HepG2 (cell line): ENCODE measurements around the gene SGK1. TPM values are rescaled to one million over a fixed set of nuclear protein-coding genes. Genes with fewer than 3 reads are reported as not detected.

Experiments used
- EED ChIP-seq: sonication (generic); formaldehyde crosslinking; IDR thresholded peaks from 2 replicates; pipeline ENCODE4 v1.5.0; 2020; ENCODE audit warnings: mild to moderate bottlenecking, missing genetic modification reagents
- HOXD1 ChIP-seq: sonication (generic); formaldehyde crosslinking; IDR thresholded peaks from 2 replicates; pipeline ENCODE4 v1.5.0; 2020; ENCODE audit warnings: missing genetic modification reagents
- REL ChIP-seq: sonication (generic); formaldehyde crosslinking; conservative IDR thresholded peaks from 2 replicates; pipeline ENCODE4 v1.8.0; 2022; ENCODE audit warnings: mild to moderate bottlenecking, missing genetic modification reagents, moderate library complexity
- RFX1 ChIP-seq: fragments of 450-650 bp; IDR thresholded peaks from 2 replicates; pipeline ENCODE4 v1.6.1; 2017
- RFX3 ChIP-seq: IDR thresholded peaks from 2 replicates; pipeline ENCODE4 v1.6.1; 2016; ENCODE audit warnings: missing biosample characterization, missing genetic modification reagents
- U2AF1 ChIP-seq: fragments of 200-400 bp; formaldehyde crosslinking; optimal IDR thresholded peaks from 2 replicates; pipeline ENCODE3; 2017; ENCODE audit warnings: mild to moderate bottlenecking, low read depth, low read length
- XRCC5 ChIP-seq: fragments of 200-400 bp; formaldehyde crosslinking; optimal IDR thresholded peaks from 2 replicates; pipeline ENCODE3; 2017; ENCODE audit warnings: mild to moderate bottlenecking, low read length
- ZBTB8A ChIP-seq: sonication (generic); formaldehyde crosslinking; IDR thresholded peaks from 2 replicates; pipeline ENCODE4 v1.4.0; 2020; ENCODE audit warnings: mild to moderate bottlenecking, low read depth, missing genetic modification reagents, borderline replicate concordance
- ZNF335 ChIP-seq: sonication (generic); formaldehyde crosslinking; IDR thresholded peaks from 2 replicates; pipeline ENCODE4 v1.4.0; 2020; ENCODE audit warnings: missing genetic modification reagents
- ZNF577 ChIP-seq: sonication (generic); formaldehyde crosslinking; IDR thresholded peaks from 2 replicates; pipeline ENCODE4 v1.4.0; 2020; ENCODE audit warnings: mild to moderate bottlenecking, low read depth, missing genetic modification reagents, borderline replicate concordance
- polyA plus RNA-seq, 8 experiments: library from polyadenylated mRNA; depleted of rRNA in 3 of 8; stranded (reverse) in 7 of 8; unstranded in 1 of 8; fragments of >200 nt; fragmentation: Illumina TruSeq in 4 of 8; extraction: Trizol in 4 of 8; gene quantifications; 2 replicates each; pipeline versions ENCODE4 v1.2.1 to v1.2.3, GENCODE V29; 2011 to 2016; ENCODE audit warnings: low read depth in 4 of 8, missing spikeins in 1 of 8, mixed read lengths in 1 of 8; ENCODE audit not compliant: insufficient read depth in 1 of 8
- total RNA-seq, 5 experiments: library from RNA; depleted of rRNA; stranded (reverse); fragments of >200 nt; fragmentation: Illumina TruSeq; extraction: Trizol; gene quantifications; 2 replicates each; pipeline ENCODE4 v1.2.3, GENCODE V29; 2016; ENCODE audit warnings: low read depth in 1 of 5
- TF ChIP-seq, protein P1 (sequence below): IDR thresholded peaks from 2 replicates; pipeline ENCODE4 v1.6.1; 2012; ENCODE audit warnings: low read length, improper control_type of control experiment
- TF ChIP-seq, protein P2 (sequence below): sonication (generic); formaldehyde crosslinking; IDR thresholded peaks from 2 replicates; pipeline ENCODE4 v1.9.0; 2021; ENCODE audit warnings: missing genetic modification reagents, borderline replicate concordance
- TF ChIP-seq, protein P3 (sequence below): sonication (generic); formaldehyde crosslinking; IDR thresholded peaks from 2 replicates; pipeline ENCODE4 v1.9.0; 2021; ENCODE audit warnings: missing genetic modification reagents, mild to moderate bottlenecking, borderline replicate concordance
- TF ChIP-seq, protein P4 (sequence below): sonication (generic); formaldehyde crosslinking; IDR thresholded peaks from 2 replicates; pipeline ENCODE4 v1.5.0; 2020; ENCODE audit warnings: mild to moderate bottlenecking, missing genetic modification reagents, moderate library complexity
- TF ChIP-seq, protein P5 (sequence below): sonication (generic); formaldehyde crosslinking; IDR thresholded peaks from 2 replicates; pipeline ENCODE4 v1.5.0; 2020; ENCODE audit warnings: mild to moderate bottlenecking, missing genetic modification reagents
- TF ChIP-seq, protein P6 (sequence below): IDR thresholded peaks from 2 replicates; pipeline ENCODE4 v1.6.1; 2018; ENCODE audit warnings: missing genetic modification reagents, mild to moderate bottlenecking, missing compliant biosample characterization

The SGK1 gene
- total and polyA plus RNA-seq, 2 of the 13 experiments (the other 11 are each of a cell fraction or from before 2014, with no cell fraction given): 56.1 to 56.2 TPM

DNA sequence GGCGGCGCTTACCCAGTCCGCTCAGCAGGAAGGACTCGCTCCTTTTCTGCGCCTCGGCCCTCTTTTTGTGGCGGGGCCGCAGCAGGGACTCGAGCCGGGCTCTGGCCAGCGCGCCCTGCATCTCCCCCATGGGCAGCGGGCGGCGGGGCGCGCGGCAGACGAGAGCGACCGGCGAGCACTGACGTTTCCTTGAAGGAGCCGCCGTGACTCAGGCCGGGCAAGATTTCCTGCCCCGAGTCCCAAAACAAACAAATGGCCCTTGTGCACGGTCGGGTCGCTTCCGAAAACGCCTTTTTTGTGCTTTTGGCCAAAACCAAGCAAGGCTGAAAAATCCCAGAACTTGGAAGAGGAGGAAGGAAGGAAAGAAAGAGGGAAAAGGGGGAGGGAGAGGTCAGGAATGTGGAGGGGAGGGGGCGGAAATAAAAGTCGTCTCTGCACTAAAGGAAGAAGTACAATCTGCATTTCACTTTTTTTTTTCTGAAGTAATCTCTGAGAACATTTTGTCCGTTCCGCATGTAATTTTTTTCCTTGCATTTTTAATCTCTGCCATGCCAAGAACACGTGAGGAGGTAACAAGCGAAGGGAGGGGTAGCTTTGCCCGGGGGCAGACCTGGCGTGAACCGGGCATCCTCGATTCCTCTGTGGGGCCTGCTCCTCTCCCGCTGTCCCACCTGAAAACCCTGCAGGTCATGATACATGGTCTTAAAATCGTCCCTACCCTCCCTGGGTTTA lies 142.2 kb downstream of the SGK1 start (continued):
- TF ChIP-seq, protein P1, sequence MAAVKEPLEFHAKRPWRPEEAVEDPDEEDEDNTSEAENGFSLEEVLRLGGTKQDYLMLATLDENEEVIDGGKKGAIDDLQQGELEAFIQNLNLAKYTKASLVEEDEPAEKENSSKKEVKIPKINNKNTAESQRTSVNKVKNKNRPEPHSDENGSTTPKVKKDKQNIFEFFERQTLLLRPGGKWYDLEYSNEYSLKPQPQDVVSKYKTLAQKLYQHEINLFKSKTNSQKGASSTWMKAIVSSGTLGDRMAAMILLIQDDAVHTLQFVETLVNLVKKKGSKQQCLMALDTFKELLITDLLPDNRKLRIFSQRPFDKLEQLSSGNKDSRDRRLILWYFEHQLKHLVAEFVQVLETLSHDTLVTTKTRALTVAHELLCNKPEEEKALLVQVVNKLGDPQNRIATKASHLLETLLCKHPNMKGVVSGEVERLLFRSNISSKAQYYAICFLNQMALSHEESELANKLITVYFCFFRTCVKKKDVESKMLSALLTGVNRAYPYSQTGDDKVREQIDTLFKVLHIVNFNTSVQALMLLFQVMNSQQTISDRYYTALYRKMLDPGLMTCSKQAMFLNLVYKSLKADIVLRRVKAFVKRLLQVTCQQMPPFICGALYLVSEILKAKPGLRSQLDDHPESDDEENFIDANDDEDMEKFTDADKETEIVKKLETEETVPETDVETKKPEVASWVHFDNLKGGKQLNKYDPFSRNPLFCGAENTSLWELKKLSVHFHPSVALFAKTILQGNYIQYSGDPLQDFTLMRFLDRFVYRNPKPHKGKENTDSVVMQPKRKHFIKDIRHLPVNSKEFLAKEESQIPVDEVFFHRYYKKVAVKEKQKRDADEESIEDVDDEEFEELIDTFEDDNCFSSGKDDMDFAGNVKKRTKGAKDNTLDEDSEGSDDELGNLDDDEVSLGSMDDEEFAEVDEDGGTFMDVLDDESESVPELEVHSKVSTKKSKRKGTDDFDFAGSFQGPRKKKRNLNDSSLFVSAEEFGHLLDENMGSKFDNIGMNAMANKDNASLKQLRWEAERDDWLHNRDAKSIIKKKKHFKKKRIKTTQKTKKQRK: no peak
- no peak for TF ChIP-seq RFX1
- TF ChIP-seq, protein P2, sequence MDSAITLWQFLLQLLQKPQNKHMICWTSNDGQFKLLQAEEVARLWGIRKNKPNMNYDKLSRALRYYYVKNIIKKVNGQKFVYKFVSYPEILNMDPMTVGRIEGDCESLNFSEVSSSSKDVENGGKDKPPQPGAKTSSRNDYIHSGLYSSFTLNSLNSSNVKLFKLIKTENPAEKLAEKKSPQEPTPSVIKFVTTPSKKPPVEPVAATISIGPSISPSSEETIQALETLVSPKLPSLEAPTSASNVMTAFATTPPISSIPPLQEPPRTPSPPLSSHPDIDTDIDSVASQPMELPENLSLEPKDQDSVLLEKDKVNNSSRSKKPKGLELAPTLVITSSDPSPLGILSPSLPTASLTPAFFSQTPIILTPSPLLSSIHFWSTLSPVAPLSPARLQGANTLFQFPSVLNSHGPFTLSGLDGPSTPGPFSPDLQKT (CRISPR knock-in tag): 0 out of 2 replicates have a peak, but pooled peaks have one; percentile 25
- TF ChIP-seq, protein P3, sequence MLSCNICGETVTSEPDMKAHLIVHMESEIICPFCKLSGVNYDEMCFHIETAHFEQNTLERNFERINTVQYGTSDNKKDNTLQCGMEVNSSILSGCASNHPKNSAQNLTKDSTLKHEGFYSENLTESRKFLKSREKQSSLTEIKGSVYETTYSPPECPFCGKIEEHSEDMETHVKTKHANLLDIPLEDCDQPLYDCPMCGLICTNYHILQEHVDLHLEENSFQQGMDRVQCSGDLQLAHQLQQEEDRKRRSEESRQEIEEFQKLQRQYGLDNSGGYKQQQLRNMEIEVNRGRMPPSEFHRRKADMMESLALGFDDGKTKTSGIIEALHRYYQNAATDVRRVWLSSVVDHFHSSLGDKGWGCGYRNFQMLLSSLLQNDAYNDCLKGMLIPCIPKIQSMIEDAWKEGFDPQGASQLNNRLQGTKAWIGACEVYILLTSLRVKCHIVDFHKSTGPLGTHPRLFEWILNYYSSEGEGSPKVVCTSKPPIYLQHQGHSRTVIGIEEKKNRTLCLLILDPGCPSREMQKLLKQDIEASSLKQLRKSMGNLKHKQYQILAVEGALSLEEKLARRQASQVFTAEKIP (CRISPR knock-in tag): no peak
- TF ChIP-seq ZBTB8A (CRISPR knock-in tag): no peak
- no peak for TF ChIP-seq REL (CRISPR knock-in tag)
- TF ChIP-seq, protein P4, sequence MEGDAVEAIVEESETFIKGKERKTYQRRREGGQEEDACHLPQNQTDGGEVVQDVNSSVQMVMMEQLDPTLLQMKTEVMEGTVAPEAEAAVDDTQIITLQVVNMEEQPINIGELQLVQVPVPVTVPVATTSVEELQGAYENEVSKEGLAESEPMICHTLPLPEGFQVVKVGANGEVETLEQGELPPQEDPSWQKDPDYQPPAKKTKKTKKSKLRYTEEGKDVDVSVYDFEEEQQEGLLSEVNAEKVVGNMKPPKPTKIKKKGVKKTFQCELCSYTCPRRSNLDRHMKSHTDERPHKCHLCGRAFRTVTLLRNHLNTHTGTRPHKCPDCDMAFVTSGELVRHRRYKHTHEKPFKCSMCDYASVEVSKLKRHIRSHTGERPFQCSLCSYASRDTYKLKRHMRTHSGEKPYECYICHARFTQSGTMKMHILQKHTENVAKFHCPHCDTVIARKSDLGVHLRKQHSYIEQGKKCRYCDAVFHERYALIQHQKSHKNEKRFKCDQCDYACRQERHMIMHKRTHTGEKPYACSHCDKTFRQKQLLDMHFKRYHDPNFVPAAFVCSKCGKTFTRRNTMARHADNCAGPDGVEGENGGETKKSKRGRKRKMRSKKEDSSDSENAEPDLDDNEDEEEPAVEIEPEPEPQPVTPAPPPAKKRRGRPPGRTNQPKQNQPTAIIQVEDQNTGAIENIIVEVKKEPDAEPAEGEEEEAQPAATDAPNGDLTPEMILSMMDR: no peak
- no peak for TF ChIP-seq HOXD1 (CRISPR knock-in tag)
- TF ChIP-seq, protein P5, sequence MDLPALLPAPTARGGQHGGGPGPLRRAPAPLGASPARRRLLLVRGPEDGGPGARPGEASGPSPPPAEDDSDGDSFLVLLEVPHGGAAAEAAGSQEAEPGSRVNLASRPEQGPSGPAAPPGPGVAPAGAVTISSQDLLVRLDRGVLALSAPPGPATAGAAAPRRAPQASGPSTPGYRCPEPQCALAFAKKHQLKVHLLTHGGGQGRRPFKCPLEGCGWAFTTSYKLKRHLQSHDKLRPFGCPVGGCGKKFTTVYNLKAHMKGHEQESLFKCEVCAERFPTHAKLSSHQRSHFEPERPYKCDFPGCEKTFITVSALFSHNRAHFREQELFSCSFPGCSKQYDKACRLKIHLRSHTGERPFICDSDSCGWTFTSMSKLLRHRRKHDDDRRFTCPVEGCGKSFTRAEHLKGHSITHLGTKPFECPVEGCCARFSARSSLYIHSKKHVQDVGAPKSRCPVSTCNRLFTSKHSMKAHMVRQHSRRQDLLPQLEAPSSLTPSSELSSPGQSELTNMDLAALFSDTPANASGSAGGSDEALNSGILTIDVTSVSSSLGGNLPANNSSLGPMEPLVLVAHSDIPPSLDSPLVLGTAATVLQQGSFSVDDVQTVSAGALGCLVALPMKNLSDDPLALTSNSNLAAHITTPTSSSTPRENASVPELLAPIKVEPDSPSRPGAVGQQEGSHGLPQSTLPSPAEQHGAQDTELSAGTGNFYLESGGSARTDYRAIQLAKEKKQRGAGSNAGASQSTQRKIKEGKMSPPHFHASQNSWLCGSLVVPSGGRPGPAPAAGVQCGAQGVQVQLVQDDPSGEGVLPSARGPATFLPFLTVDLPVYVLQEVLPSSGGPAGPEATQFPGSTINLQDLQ (CRISPR knock-in tag): no peak
- TF ChIP-seq, protein P6, sequence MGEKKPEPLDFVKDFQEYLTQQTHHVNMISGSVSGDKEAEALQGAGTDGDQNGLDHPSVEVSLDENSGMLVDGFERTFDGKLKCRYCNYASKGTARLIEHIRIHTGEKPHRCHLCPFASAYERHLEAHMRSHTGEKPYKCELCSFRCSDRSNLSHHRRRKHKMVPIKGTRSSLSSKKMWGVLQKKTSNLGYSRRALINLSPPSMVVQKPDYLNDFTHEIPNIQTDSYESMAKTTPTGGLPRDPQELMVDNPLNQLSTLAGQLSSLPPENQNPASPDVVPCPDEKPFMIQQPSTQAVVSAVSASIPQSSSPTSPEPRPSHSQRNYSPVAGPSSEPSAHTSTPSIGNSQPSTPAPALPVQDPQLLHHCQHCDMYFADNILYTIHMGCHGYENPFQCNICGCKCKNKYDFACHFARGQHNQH (CRISPR knock-in tag): no peak
- TF ChIP-seq U2AF1: peak; percentile 50
- no peak for TF ChIP-seq EED (CRISPR knock-in tag)
- peak; percentile 33 for TF ChIP-seq XRCC5
- no peak for TF ChIP-seq ZNF335
- no peak for TF ChIP-seq RFX3
- no peak for TF ChIP-seq ZNF577 (CRISPR knock-in tag)
